ENCODE measurements around the gene NRK.

The NRK gene

DNA sequence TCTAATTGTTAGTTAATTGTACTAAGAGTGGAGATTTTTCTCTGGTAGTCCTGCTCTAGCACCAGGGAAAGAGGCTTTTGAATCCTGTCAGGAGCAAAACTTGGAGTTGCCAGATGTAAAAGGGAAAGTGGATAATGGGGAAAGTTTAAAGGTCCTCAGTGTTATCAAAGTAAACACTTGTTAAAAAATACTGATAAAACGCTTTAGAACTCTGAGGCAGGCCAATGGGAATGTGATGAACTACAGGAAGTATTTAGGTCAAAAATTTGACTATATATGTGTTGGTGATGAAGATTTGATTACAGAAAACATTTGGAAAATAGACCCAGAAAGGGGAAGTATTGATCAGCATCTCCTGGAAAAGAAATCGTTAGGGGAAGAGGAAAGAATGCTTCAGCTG, 183.3 kb downstream of the NRK start:
- Histone ChIP-seq H3K36me3 (no peaks in the 10 kb centered on the region), H3K27ac (no peak overlapping the region), H3K27me3 (ENCODE audit: insufficient read depth, low read depth, severe bottlenecking) (peaks cover 19% of the 10 kb centered on the region), H3K9me3 (ENCODE audit: severe bottlenecking) (no peaks in the 10 kb centered on the region), H3K4me3 (ENCODE audit: low read depth, low read length) (no peak overlapping the region)
- DNase-seq, result no peak
- TF ChIP-seq CTCF (IDR thresholded peaks at IDR 0.05; ENCODE audit: low read depth, low read length), result no peak

- no peak overlapping the region for H3K4me3 ChIP-seq (ENCODE audit: low read depth, low read length)
- no peak for DNase-seq
- no peak overlapping the region for H3K27ac ChIP-seq
- no peak for TF ChIP-seq CTCF (IDR thresholded peaks at IDR 0.05; ENCODE audit: low read depth, low read length)
- H3K36me3 ChIP-seq, result no peaks in the 10 kb centered on the region
- no peaks in the 10 kb centered on the region for H3K9me3 ChIP-seq (ENCODE audit: severe bottlenecking)
- peaks cover 19% of the 10 kb centered on the region for H3K27me3 ChIP-seq (ENCODE audit: insufficient read depth, low read depth, severe bottlenecking)
Observed at GRCh38 chrX:106007815-106008214, 185.5 kb downstream of the NRK start.
